SK-N-MC (cell line): ENCODE data around the gene LSM2.

Source experiments
- EZH2 ChIP-seq: fragments of 200-600 bp; sonication (generic); IDR thresholded peaks from one replicate; pipeline ENCODE4 v1.6.1; 2017; ENCODE audit warnings: antibody characterized with exemption
- FOXP2 ChIP-seq: optimal IDR thresholded peaks from 2 replicates; pipeline ENCODE3; 2011; ENCODE audit warnings: mild to moderate bottlenecking, moderate library complexity; ENCODE audit not compliant: insufficient read depth; ENCODE audit errors: extremely low read length, control extremely low read depth
- POLR2AphosphoS5 ChIP-seq: IDR thresholded peaks from 2 replicates; pipeline ENCODE4 v1.6.1; 2012; ENCODE audit warnings: mild to moderate bottlenecking, low read depth, low read length, borderline replicate concordance

- no peak for TF ChIP-seq POLR2AphosphoS5
- TF ChIP-seq EZH2 = no peak
- TF ChIP-seq FOXP2 = no peak
Observed at GRCh38 chr6:31838968-31839367, 32.2 kb upstream of the LSM2 start.
